ENCODE measurements around the gene TIMM22.
"Not testable (repeated sequence)": the region's sequence is repeated elsewhere in the genome, so short reads cannot be mapped to it uniquely, and the experiment has no call there.

DNA sequence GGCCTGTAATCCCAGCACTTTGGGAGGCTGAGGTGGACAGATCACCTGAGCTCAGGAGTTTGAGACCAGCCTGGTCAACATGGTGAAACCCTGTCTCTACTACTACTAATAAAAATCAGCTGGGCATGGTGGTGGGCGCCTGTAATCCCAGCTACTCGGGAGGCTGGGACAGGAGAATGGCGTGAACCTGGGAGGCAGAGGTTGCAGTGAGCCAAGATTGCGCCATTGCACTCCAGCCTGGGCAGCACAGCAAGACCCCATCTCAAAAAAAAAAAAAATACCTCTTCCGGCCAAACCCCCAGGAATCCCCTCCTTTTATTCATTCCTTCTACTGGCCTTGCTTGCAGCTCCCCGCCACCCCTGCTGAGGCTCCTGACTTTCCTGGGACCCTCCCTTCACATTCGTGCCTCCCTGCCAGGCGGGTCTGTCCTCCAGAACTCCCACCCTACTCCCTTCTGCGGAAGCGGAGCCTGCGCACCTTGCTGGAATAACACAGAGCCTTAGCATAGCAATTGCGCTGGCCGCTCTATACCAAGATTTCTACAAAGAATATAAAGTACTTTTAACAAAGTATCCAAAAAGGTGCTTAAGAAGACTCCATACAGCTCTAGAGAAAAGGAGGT, 47.6 kb downstream of the TIMM22 start:
- TF ChIP-seq, protein P1, sequence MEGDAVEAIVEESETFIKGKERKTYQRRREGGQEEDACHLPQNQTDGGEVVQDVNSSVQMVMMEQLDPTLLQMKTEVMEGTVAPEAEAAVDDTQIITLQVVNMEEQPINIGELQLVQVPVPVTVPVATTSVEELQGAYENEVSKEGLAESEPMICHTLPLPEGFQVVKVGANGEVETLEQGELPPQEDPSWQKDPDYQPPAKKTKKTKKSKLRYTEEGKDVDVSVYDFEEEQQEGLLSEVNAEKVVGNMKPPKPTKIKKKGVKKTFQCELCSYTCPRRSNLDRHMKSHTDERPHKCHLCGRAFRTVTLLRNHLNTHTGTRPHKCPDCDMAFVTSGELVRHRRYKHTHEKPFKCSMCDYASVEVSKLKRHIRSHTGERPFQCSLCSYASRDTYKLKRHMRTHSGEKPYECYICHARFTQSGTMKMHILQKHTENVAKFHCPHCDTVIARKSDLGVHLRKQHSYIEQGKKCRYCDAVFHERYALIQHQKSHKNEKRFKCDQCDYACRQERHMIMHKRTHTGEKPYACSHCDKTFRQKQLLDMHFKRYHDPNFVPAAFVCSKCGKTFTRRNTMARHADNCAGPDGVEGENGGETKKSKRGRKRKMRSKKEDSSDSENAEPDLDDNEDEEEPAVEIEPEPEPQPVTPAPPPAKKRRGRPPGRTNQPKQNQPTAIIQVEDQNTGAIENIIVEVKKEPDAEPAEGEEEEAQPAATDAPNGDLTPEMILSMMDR (IDR thresholded peaks at IDR 0.05): not testable (repeated sequence)
- not testable (repeated sequence) for TF ChIP-seq POLR2A (IDR thresholded peaks at IDR 0.05)
